Activated T-cell treated with anti-CD3 and anti-CD28 coated beads, Interleukin-2, amount 50 U/mL, for 24 hours (primary cell): Measurements from ENCODE around the gene EML4.
"Not testable (repeated sequence)": the region's sequence is repeated elsewhere in the genome, so short reads cannot be mapped to it uniquely, and the experiment has no call there.

ENCODE experiments used
- DNase-seq: peaks from one replicate; pipeline ENCODE4 v3.0.0-alpha.2; 2020
- H3K27ac Mint-ChIP-seq: 2 replicates; pipeline ENCODE4 v1.8.0; 2020; ENCODE audit warnings: mild to moderate bottlenecking, mixed read lengths
- H3K27me3 Mint-ChIP-seq: 2 replicates; pipeline ENCODE4 v1.8.0; 2020; ENCODE audit warnings: mixed read lengths
- H3K36me3 Mint-ChIP-seq: 2 replicates; pipeline ENCODE4 v1.8.0; 2020; ENCODE audit warnings: low read depth, mixed read lengths
- H3K4me1 Mint-ChIP-seq: 2 replicates; pipeline ENCODE4 v1.8.0; 2020; ENCODE audit warnings: low read depth, mixed read lengths
- H3K4me3 Mint-ChIP-seq: 2 replicates; pipeline ENCODE4 v1.8.0; 2020; ENCODE audit warnings: mild to moderate bottlenecking, moderate library complexity, mixed read lengths
- H3K9me3 Mint-ChIP-seq: 2 replicates; pipeline ENCODE4 v1.8.0; 2020; ENCODE audit warnings: mixed read lengths

EML4 gene

DNA sequence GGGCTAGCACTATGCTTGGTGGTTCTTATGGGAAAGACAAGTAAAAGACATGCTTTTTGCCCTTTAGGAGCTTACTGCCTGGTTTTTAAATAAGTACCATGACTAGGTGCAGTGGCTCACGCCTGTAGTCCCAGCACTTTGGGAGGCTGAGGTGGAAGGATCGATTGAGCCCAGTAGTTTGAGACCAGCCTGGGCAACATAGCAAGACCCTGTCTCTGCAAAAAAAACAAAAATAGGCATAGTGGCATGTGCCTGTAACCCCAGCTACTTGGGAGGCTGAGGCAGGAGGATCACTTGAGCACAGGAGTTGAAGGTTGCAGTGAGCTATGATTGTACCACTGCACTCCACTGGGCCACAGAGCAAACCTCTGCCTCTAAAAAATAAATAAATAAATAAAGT is 4.3 kb downstream of the EML4 start:
- H3K27me3 Mint-ChIP-seq, H3K4me3 Mint-ChIP-seq, H3K27ac Mint-ChIP-seq, DNase-seq, H3K9me3 Mint-ChIP-seq: not testable (repeated sequence)
- peaks cover 28% of the 10 kb centered on the region for H3K36me3 Mint-ChIP-seq
- peaks cover 59% of the 10 kb centered on the region for H3K4me1 Mint-ChIP-seq

DNA sequence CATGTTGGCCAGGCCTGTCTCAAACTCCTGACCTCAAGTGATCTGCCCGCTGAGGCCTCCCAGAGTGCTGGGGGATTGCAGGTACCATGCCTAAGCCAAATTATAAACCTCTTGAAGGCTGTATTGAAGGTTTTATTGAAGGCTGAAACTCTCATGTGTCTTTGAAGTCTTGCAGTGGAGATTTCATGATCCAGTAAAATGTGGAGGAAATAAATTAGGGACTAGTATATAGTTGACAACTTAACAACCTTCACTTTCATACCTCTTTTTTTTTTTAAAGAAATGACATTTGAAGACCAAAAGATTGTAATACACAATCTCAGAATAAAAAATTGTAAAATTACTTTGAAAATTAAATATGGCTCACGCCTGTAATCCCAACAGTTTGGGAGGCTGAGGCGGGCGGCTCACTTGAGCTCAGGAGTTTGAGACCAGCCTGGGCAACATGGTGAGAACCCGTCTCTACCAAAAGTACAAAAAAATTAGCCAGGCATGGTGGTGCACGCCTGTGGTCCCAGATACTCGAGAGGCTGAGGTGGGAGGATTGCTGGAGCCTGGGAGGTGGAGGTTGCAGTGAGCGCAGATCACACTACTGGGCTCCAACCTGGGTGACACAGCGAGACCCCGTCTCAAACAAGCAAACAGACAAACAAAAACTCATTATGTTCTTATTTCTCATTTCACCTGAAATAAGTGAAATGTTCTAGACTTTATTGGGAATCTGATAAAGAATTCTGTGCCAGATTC is 8.0 kb downstream of the EML4 start:
- H3K27me3 Mint-ChIP-seq = no peaks in the 10 kb centered on the region

DNA sequence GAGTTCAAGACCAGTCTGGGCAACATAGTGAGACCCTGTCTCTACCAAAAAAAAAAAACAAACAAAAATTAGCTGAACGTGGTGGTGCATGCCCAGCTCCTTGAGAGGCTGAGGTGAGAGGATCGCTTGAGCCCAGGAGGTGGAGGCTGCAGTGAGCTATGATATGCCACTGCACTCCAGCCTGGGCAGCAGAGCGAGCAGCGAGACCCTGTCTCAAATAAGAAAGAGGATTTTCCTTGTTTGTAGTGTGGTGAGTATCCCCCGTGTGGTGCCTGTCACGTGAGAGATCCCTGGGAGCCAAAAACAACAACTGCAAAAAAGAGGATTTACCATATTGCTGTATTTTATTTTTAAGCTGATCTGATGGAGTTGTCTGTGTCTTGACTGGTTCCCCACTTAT is 9.2 kb downstream of the EML4 start:
- Mint-ChIP-seq H3K4me1 (peaks cover 84% of the 10 kb centered on the region), H3K27me3 (no peaks in the 10 kb centered on the region), H3K4me3 (no peak overlapping the region), H3K27ac (peak overlapping the region; percentile 14), H3K9me3 (no peaks in the 10 kb centered on the region), H3K36me3 (peaks cover 49% of the 10 kb centered on the region)
- DNase-seq = no peak

More for the DNA sequence above, 8.0 kb downstream of the EML4 start:
- DNase-seq = no peak
- H3K27ac Mint-ChIP-seq = peak overlapping the region; percentile 36
- peaks cover 49% of the 10 kb centered on the region for H3K36me3 Mint-ChIP-seq
- no peaks in the 10 kb centered on the region for H3K9me3 Mint-ChIP-seq
- peaks cover 84% of the 10 kb centered on the region for H3K4me1 Mint-ChIP-seq
- no peak overlapping the region for H3K4me3 Mint-ChIP-seq

DNA sequence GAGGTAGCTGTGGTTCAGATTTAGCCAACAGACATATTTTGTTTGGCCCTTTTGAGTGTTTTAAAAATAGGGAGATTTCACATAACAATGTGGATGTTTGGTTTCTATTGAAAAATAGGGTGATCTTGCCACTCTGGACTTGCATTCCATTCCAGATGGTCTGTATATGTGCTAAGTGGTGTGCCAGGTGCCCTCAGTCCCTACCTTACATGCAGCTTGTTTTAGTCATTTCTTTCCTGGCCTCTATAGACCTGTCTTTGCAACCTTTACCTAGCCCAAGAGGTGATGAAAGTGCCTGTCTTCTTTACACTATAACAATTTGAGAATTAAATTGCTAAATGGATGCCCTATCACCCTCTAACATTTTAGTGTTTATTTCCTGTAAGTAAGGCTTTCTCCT is 11.1 kb downstream of the EML4 start:
- Mint-ChIP-seq H3K4me1 (peaks cover 89% of the 10 kb centered on the region), H3K27ac (peak overlapping the region; percentile 39), H3K27me3 (no peaks in the 10 kb centered on the region), H3K4me3 (no peak overlapping the region), H3K9me3 (no peaks in the 10 kb centered on the region), H3K36me3 (peaks cover 52% of the 10 kb centered on the region)
- no peak for DNase-seq

DNA sequence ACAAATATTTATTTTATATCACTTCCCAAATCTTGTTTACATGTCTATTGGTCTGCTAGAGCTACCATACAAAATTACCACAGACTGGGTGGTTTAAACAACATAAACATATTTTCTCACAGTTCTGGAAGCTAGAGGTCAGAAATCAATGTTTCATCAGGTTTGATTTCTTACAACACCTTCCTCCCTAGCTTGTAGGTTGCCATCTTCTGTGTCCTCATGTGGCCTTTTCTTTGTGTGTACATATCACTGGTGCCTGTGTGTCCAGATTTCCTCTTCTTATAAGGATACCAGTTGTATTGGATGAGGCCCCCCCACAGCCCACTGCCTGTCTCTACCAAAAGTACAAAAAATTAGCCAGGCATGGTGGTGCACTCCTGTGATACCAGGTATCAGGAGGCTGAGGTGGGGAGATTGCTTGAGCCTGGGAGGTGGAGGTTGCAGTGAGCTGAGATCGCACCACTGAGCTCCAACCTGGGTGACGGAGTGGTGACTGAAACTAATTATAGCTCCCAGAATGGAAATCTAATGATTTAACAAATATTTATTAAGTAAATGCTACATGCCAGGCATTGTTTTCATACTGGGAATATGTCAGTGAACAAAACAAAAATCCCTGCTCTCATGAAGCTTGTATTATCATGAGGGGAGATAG is 13.6 kb downstream of the EML4 start:
- Mint-ChIP-seq H3K36me3 (peaks cover 51% of the 10 kb centered on the region), H3K27me3 (no peaks in the 10 kb centered on the region), H3K27ac (peak overlapping the region; percentile 24), H3K4me3 (no peak overlapping the region), H3K4me1 (peaks cover 89% of the 10 kb centered on the region), H3K9me3 (no peaks in the 10 kb centered on the region)
- no peak for DNase-seq

DNA sequence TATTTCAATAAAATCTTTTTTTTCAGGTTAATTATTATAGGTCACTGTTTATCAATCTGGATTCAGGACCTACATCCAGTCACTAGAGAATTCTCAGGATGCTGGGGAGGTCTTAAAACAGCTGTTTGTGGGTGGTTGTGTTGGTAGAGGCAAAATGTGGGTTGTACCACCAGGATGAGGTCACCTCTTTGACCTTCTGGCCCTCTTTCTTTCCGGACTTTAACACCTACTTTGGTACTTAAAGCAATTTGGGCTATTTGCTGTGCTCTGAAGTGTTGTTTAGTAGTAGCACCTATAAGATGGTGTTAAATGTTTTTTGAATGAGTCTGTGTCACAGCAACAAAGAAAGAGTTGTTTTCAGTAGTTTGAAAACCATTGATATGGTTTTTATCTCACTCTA is 14.6 kb downstream of the EML4 start:
- Mint-ChIP-seq H3K4me1 (peaks cover 85% of the 10 kb centered on the region), H3K36me3 (peaks cover 47% of the 10 kb centered on the region), H3K4me3 (no peak overlapping the region)

DNA sequence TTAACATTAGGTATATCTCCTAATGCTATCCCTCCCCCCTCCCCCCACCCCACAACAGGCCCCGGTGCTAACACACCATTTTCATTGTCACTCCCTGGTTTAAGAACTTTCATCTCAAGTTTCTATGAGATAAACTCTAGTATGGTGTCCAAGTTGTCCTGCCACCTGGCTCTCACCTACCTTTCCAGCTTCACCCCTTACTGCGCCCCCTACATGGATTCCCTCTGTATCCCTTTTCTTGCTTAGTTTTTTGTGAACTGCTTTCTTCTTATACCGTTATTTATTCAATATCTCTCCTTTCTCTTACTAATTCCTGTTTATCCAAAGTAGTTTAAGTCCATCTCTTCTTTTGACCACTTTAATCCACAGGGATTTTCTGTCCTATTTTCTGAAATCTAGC is 15.2 kb downstream of the EML4 start:
- peaks cover 84% of the 10 kb centered on the region for H3K4me1 Mint-ChIP-seq
- H3K4me3 Mint-ChIP-seq = no peak overlapping the region
- no peak for DNase-seq
- H3K27ac Mint-ChIP-seq = peak overlapping the region; percentile 62
- no peaks in the 10 kb centered on the region for H3K27me3 Mint-ChIP-seq
- H3K9me3 Mint-ChIP-seq = no peaks in the 10 kb centered on the region
- H3K36me3 Mint-ChIP-seq = peaks cover 45% of the 10 kb centered on the region

More for the DNA sequence above, 14.6 kb downstream of the EML4 start:
- Mint-ChIP-seq H3K27me3 (no peaks in the 10 kb centered on the region), H3K9me3 (no peaks in the 10 kb centered on the region), H3K27ac (peak overlapping the region; percentile 27)
- DNase-seq = no peak

DNA sequence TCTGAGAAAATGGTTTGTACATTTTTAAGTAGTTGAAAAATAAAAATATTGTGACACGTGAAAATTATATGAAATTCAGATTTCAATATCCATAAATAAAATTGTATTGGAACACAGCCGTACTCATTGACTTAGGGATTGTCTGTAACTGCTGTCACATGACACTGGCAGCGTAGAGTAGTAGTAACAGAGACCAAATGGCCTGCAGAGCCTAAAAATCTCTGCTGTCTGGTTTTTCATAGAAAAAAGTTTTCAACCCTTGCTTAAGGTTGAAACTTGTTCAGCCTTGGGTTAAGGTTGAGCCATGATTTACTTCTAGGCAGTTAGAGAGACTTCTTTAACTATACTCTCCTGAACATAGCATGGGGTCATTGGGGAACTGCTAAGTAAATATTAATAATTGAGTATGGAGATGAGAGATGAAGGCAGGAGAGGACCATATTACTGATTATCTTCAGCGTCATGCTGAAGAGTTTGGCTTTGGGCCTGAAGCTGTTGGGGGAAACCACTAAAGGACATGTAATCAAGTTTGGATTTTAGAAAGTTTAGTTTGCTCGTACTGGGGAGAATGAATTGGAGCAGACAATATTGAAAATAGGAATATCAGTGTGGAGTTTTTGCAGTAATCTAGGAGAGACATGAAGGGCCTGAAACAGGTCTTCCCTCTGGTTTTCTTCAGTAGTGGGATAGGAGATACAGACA is 16.2 kb downstream of the EML4 start:
- Mint-ChIP-seq H3K27me3 (no peaks in the 10 kb centered on the region), H3K27ac (peak overlapping the region; percentile 6), H3K9me3 (no peaks in the 10 kb centered on the region), H3K36me3 (peaks cover 39% of the 10 kb centered on the region), H3K4me3 (no peak overlapping the region), H3K4me1 (peaks cover 82% of the 10 kb centered on the region)
- DNase-seq = no peak

DNA sequence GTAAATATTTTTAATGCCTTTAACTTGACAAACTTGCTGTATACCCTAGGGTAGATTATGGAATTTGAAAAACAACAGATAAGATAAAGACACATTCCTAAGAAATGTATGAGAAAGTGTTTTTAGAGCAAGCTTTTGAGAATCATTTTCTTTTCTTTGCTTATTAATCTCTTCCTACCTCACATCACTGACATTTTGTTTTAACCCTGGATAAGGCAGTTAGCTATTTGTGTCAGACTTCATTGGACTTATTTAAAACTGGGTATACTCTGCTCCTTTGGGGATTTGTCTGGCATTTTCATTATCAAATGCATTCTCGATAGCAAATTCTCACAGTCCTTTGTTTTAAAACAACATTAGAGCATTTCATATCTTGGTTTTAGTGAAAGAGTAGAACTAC is 17.2 kb downstream of the EML4 start:
- Mint-ChIP-seq H3K4me3 (no peak overlapping the region), H3K4me1 (peaks cover 84% of the 10 kb centered on the region), H3K9me3 (no peaks in the 10 kb centered on the region), H3K36me3 (peaks cover 35% of the 10 kb centered on the region), H3K27ac (no peak overlapping the region), H3K27me3 (no peaks in the 10 kb centered on the region)
- no peak for DNase-seq

DNA sequence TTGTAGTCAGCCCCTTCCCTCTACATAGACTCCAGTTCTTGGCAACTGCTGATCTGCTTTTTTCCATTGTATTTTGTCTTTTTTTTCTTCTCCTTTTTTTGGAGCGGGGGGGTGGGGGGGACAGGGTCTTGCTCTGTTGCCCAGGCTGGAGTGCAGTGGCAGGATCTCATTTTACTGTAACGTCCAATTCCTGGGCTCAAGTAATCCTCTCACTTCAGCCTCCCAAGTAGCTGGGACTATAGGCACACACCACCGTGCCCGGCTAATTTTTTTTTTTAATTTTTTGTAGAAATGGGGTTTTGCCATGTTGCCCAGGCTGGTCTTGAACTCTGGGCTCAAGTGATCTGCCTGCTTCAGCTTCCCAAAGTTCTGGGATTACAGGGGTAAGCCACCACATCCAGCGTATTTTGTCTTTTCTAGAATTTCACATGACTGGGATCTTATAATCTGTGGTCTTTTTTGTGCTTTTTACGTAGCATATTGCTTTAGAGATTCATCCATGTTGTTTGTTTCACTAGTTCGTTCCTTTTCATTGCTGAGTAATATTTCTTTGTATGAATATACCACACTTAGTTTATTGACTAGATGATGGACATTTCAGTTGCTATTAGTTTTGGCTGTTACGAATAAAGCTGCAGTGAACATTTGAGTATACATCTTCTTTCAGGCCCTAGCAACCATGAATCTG is 17.9 kb downstream of the EML4 start:
- Mint-ChIP-seq H3K4me1 (peaks cover 85% of the 10 kb centered on the region), H3K36me3 (peaks cover 29% of the 10 kb centered on the region), H3K27me3 (no peaks in the 10 kb centered on the region), H3K9me3 (no peaks in the 10 kb centered on the region), H3K27ac (peak overlapping the region; percentile 40), H3K4me3 (no peak overlapping the region)
- DNase-seq = no peak

DNA sequence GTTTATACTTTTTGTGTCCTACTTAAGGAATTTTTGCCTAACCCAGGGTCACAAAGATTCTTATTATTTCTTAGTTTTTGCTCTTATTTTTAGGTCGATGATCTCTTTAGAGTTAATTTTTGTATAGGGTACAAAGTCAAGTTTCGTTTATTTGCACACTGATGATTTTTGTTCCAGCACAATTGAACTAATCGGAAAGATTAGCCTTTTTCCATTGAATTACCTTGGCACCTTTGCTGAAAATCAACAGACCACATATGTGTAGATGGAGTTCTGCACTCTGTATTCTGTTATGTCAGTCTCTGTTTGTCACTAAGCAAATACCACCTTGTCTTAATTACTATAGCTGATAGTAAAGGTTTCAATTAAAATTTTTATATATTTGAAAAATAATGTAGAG is 18.7 kb downstream of the EML4 start:
- Mint-ChIP-seq H3K27ac (no peak overlapping the region), H3K4me1 (peaks cover 85% of the 10 kb centered on the region), H3K9me3 (no peaks in the 10 kb centered on the region), H3K4me3 (no peak overlapping the region), H3K27me3 (no peaks in the 10 kb centered on the region), H3K36me3 (peaks cover 24% of the 10 kb centered on the region)
- no peak for DNase-seq

DNA sequence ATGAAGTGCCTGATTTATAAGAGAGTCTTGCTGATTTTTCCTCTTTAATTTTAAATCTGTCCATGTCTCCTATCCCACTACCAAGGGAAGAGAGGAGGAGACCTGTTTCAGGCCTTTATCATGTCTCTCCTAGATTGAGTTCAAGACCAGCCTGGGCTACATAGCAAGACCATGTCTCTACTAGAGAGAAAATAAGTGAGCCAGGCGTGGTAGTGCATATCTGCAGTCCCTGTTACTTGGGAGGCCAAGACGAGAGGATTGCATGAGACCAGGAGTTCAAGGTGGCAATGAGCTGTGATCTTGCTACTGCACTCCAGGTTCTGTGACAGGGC is 20.0 kb downstream of the EML4 start:
- Mint-ChIP-seq H3K36me3 (peaks cover 23% of the 10 kb centered on the region), H3K9me3 (no peaks in the 10 kb centered on the region), H3K4me3 (no peak overlapping the region), H3K27ac (peak overlapping the region; percentile 59), H3K4me1 (peaks cover 87% of the 10 kb centered on the region), H3K27me3 (no peaks in the 10 kb centered on the region)
- no peak for DNase-seq

DNA sequence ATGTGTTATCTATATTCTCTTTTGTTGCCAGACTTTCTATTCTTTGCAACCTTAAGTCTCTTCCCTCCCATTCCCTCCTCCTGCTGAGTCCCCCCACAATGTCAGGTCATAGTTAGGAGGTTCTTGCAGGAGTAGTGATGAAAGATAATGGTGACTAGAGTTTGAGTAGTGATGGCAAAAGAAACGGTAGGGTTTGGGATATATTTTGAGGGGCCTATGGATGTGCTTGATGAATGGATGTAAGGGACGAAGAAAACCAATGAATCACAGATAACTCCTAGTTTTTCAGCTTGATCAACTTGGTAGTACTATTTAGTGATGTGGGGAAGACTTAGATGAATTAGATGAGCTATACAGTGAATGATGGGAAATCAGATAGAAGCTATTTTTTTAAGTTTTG is 21.0 kb downstream of the EML4 start:
- Mint-ChIP-seq H3K9me3 (no peaks in the 10 kb centered on the region), H3K4me3 (no peak overlapping the region), H3K4me1 (peaks cover 84% of the 10 kb centered on the region), H3K27ac (peak overlapping the region; percentile 0), H3K36me3 (peaks cover 20% of the 10 kb centered on the region), H3K27me3 (no peaks in the 10 kb centered on the region)
- DNase-seq = no peak

DNA sequence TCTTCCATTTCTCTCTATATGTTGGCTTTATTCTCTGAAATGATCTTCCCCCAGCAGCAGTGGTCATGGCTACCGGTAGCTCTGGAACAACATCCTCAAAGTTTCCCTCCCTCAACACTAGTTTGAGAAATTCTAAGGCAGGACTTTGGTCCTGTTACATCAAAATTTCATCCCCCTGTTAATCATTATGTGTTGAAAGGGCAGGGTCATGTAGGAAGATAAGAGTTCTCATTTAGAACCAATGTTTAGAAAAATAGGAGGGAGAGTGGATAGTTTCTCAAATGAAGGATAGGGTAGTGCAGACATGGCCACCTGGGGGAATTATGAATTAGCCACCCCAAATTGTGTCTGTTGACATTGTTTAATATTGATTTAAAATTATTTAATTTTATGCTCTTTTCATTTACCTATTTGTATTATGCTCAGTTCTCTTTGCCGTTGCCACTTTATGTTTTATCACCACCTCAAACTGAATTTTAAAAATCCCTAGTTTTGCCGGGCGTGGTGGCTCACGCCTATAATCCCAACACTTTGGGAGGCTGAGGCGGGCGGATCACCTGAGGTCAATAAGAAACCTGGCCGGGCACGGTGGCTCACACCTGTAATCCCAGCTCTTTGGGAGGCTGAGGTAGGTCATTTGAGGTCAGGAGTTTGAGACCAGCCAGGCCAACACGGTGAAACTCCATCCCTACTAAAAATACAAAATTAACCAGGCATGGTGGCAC is 22.3 kb downstream of the EML4 start:
- no peak overlapping the region for H3K4me3 Mint-ChIP-seq
- DNase-seq = no peak
- peak overlapping the region; percentile 87 for H3K27ac Mint-ChIP-seq
- H3K36me3 Mint-ChIP-seq = peaks cover 17% of the 10 kb centered on the region
- H3K9me3 Mint-ChIP-seq = no peaks in the 10 kb centered on the region
- peaks cover 82% of the 10 kb centered on the region for H3K4me1 Mint-ChIP-seq
- no peaks in the 10 kb centered on the region for H3K27me3 Mint-ChIP-seq
